Kidney (tissue), 14 donors: ENCODE data around the gene PTTG1. TPM values are rescaled to one million over a fixed set of nuclear protein-coding genes. Genes with fewer than 3 reads are reported as not detected.

Experiments
- DNase-seq, 5 donors: peaks; one replicate each; pipeline ENCODE4 v3.0.0-alpha.2; 2013 to 2020
- FAIRE-seq: peaks from 2 replicates; lab custom pipeline; 2012; peaks lifted over from hg19 to GRCh38; lab: Jason Lieb, UNC
- H3K27ac ChIP-seq, 2 donors: one replicate each; pipeline ENCODE4 v1.7.0; 2013; ENCODE audit warnings: low read depth in 2 of 2, low read length in 2 of 2, inconsistent platforms in 1 of 2
- H3K27me3 ChIP-seq: one replicate; pipeline ENCODE4 v1.7.1; 2013; ENCODE audit warnings: low read length, inconsistent platforms; ENCODE audit not compliant: control insufficient read depth, insufficient read depth
- H3K36me3 ChIP-seq, 3 donors: one replicate each; pipeline versions ENCODE4 v1.7.0 to v1.7.1; 2013; ENCODE audit warnings: low read length in 3 of 3, control low read depth in 1 of 3, inconsistent platforms in 1 of 3; ENCODE audit not compliant: insufficient read depth in 3 of 3, control insufficient read depth in 2 of 3
- H3K4me1 ChIP-seq, 3 donors: one replicate each; pipeline versions ENCODE4 v1.7.0 to v1.7.1; 2013; ENCODE audit warnings: low read length in 3 of 3, inconsistent platforms in 1 of 3, low read depth in 1 of 3; ENCODE audit not compliant: control insufficient read depth in 2 of 3, insufficient read depth in 2 of 3
- H3K4me3 ChIP-seq, 3 donors: one replicate each; pipeline versions ENCODE4 v1.7.0 to v1.8.1; 2013; ENCODE audit warnings: low read length in 3 of 3, control low read depth in 1 of 3, inconsistent platforms in 1 of 3
- H3K9ac ChIP-seq, 3 donors: one replicate each; pipeline versions ENCODE4 v1.7.0 to v1.7.1; 2013; ENCODE audit warnings: low read length in 3 of 3, control low read depth in 1 of 3, inconsistent platforms in 1 of 3
- H3K9me3 ChIP-seq, 3 donors: one replicate each; pipeline versions ENCODE4 v1.7.0 to v1.7.1; 2013; ENCODE audit warnings: low read length in 3 of 3, control low read depth in 1 of 3, inconsistent platforms in 1 of 3; ENCODE audit not compliant: control insufficient read depth in 2 of 3, insufficient read depth in 1 of 3
- CTCF ChIP-seq: IDR thresholded peaks from 3 replicates; pipeline ENCODE4 v1.5.1; 2012; ENCODE audit warnings: mild to moderate bottlenecking, moderate library complexity, borderline replicate concordance; ENCODE audit not compliant: insufficient read depth; ENCODE audit errors: extremely low read depth
- intact Hi-C: fragments of 100-400 bp; cut with DNase I; formaldehyde crosslinking; loops from one replicate; pipeline ENCODE4 v1.11.1; 2022
- polyA plus RNA-seq: library from polyadenylated mRNA; stranded (reverse); fragments of 350-450 nt; fragmentation: Illumina TruSeq; extraction: RNeasy Lipid Tissue Mini Kit (QIAGEN cat#74804); gene quantifications from one replicate; pipeline ENCODE4 v1.2.3, GENCODE V29; 2014; ENCODE audit warnings: low read depth, low replicate concordance; ENCODE audit not compliant: insufficient read depth
- total RNA-seq: library from RNA; stranded (reverse); fragmentation: NEBNext Ultra II Directional; extraction: Animal tissue kit (Norgen Biotek cat#: 25700); gene quantifications from one replicate; pipeline ENCODE4 v1.2.1, GENCODE V29; 2021
- donor health status: control.
- donor health status: control.
- donor health status: control.
- donor health status: control.
- donor health status: control.
- donor health status: DM: yes; HTN: yes; CAD: no.
- donor health status: Normal renal cell carcinoma (clear cell type).

Gene PTTG1
- total and polyA plus RNA-seq, 2 donors from 2014 or later = 2.5 to 4.4 TPM

DNA sequence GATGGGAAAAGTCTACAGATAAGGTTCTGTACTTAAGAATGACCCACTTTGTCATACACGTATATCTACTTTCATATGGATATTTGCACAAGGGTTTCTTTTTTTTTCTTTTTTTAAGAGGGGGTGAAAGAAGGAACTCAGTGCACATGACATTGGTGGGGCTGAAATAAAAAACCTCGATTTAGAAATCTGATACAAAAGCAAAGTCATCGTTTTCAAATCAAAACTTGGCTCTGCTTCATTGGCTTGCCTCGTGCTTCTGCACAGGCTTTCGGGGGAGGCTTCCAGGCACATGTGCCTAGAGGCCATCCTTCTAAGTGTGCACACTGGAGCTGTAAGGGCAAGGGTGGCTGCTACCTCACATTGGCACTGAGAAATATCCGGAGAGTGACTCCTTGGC lies 31.1 kb downstream of the PTTG1 start:
- H3K27ac ChIP-seq = no peak overlapping the region

GRCh38 chr5:160453751-160454150 lies 32.1 kb downstream of the PTTG1 start:
- intact Hi-C loops = no loop called here
- Histone ChIP-seq H3K27ac (no peak overlapping the region), H3K4me1 (no peaks in the 10 kb centered on the region), H3K27me3 (no peaks in the 10 kb centered on the region), H3K9me3 (no peaks in the 10 kb centered on the region), H3K9ac (no peak overlapping the region), H3K36me3 (no peaks in the 10 kb centered on the region), H3K4me3 (no peak overlapping the region)
- FAIRE-seq (no peak), DNase-seq (no peak)
- TF ChIP-seq CTCF = no peak

More for the DNA sequence above, 31.1 kb downstream of the PTTG1 start:
- Histone ChIP-seq H3K9ac (no peak overlapping the region), H3K27me3 (no peaks in the 10 kb centered on the region), H3K36me3 (no peaks in the 10 kb centered on the region), H3K4me3 (no peak overlapping the region), H3K9me3 (no peaks in the 10 kb centered on the region), H3K4me1 (no peaks in the 10 kb centered on the region)
- FAIRE-seq = no peak
- DNase-seq = no peak
- intact Hi-C loops = no loop called here
- TF ChIP-seq CTCF = no peak

DNA sequence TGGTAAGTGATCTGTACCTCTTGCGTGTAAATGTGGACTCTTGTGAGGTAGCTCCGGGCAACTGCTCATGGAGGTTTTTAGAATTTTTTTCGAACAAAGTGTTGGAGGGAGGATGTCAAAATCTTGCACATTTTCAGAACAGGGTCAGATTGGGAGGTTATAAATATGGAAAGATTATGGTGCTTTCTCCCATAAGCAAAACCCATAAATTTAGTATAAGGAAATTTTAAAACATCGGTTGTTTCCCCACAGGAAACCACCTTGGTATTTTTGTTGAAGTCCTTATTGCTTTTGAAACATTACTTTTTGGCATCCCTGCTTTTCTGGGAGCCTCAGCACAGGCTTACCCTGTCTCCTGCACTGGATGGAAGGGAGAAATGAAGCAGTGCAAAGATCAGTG lies 33.9 kb downstream of the PTTG1 start:
- H3K9me3 ChIP-seq = no peaks in the 10 kb centered on the region
- intact Hi-C loops = no loop called here
- DNase-seq (no peak), FAIRE-seq (no peak)
- TF ChIP-seq CTCF = no peak
- no peaks in the 10 kb centered on the region for H3K36me3 ChIP-seq
- H3K27ac ChIP-seq = no peak overlapping the region
- no peaks in the 10 kb centered on the region for H3K27me3 ChIP-seq
- H3K4me3 ChIP-seq = no peak overlapping the region
- H3K4me1 ChIP-seq = no peaks in the 10 kb centered on the region
- H3K9ac ChIP-seq = no peak overlapping the region

- Histone ChIP-seq H3K36me3 (no peaks in the 10 kb centered on the region), H3K4me3 (no peak overlapping the region), H3K27me3 (no peaks in the 10 kb centered on the region), H3K27ac (no peak overlapping the region), H3K9me3 (no peaks in the 10 kb centered on the region), H3K4me1 (no peaks in the 10 kb centered on the region), H3K9ac (no peak overlapping the region)
- intact Hi-C loops = no loop called here
- FAIRE-seq (no peak), DNase-seq (no peak)
- no peak for TF ChIP-seq CTCF
Measured at GRCh38 chr5:160456480-160457177, 35.0 kb downstream of the PTTG1 start.
